Jurkat, Clone E6-1 (cell line): ENCODE results near the gene CELA3B.
"Not testable (repeated sequence)": the region's sequence is repeated elsewhere in the genome, so short reads cannot be mapped to it uniquely, and the experiment has no call there.

ENCODE experiments used
- DNase-seq: peaks from one replicate; pipeline ENCODE4 v3.0.0-alpha.2; 2011; ENCODE audit warnings: low read depth, low spot score
- H3K4me3 ChIP-seq: 2 replicates; pipeline ENCODE4 v1.5.1; 2011; ENCODE audit warnings: mild to moderate bottlenecking, low read length, control low read depth, moderate library complexity

The CELA3B gene

GRCh38 chr1:21970523-21970922, 6.3 kb upstream of the CELA3B start:
- not testable (repeated sequence) for H3K4me3 ChIP-seq, DNase-seq

DNA sequence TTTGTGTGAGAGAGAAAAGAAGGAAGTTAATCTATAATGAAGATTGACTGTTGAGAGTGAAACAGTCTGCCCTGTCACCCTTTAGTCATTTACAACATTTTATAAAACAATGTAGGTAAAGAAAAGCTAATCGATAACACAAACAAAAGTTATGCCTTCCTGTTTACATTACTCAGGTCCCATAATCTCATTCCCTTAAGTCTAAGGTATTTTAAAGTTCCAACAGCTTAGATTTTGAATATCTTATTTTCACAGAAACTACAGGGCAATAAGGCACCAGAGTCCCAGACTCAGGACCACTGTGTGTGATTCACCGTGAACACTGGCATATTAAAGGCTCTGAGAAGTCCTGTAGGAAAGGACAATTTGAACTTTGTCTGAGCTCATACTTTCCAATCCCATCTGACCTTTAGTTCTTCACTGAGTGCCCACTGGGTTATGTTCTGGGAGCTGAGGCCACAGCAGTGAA, 3.8 kb upstream of the CELA3B start:
- H3K4me3 ChIP-seq, DNase-seq: not testable (repeated sequence)

DNA sequence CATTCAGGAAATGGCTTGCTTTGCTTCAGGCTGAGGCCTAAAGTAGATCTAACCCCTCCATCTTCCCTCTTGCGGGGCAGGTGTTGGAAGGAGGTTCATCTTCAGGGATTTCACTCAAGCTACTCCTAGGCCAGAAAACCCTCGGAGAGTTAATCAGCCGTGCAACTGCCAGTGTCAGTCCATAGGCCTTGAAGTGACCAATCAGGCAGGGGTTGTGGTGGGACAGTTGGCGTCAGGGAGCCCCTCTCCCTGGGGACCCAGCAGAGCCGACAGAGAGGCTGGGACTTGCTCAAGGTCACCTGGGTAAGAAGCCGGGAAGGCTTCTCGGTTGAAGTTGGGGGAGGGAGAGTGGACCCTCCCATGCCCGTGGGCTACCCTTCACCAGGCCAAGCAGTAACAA, 2.9 kb upstream of the CELA3B start:
- DNase-seq, H3K4me3 ChIP-seq: not testable (repeated sequence)

DNA sequence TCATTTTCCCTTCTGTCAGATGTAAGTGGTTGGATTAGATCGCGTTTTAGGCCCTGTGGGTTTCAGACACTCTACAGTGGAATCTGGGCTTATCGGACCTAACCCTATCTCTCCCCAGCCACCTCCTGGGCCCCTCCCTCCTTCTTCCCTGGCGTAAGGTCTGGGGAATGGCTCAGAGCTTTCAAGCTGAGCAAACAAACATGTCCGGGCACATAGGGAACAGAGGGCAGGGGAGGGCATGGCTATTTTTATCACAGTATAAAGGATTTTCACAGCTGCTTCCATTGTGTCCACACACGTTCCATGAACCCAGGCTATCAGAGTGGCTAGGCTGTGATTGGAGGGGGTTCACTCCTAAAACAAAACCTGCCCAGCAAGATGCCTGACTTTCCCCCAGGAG, 2.1 kb upstream of the CELA3B start:
- H3K4me3 ChIP-seq, DNase-seq: not testable (repeated sequence)

DNA sequence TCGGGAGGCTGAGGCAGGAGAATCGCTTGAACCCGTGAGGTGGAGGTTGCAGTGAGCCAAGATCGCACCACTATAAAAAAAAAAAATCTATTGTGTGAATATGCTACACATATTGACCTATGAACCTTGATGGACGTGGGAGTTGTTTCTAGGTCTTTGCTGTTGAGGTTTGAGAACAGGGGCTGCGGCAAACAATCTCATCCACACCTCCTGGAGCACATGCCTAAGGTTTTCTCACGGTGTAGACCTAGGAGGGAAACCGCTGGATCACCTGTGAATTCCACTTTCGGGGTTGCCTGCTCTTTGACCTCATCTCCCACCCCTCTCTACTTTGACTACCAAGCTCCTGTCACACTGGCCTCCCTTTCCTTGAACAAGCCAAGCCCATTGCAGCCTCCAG, 1.5 kb upstream of the CELA3B start:
- not testable (repeated sequence) for H3K4me3 ChIP-seq, DNase-seq

DNA sequence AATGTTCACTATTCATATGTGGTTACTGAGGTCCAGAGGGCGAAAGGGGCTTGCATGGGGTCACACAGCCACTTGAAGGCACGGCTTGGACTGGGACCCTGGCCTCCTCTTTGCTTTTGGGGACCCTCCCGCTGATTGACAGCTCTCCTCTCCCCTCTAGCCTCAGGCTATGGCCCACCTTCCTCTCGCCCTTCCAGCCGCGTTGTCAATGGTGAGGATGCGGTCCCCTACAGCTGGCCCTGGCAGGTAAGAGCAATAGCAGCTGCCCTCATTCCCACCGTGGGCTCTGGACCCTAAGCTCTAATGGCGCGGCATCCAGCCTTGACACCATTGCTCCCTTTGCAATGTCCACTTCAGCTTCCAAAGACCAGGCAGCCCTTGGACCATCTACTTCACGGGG, 1.4 kb downstream of the CELA3B start:
- not testable (repeated sequence) for H3K4me3 ChIP-seq, DNase-seq

DNA sequence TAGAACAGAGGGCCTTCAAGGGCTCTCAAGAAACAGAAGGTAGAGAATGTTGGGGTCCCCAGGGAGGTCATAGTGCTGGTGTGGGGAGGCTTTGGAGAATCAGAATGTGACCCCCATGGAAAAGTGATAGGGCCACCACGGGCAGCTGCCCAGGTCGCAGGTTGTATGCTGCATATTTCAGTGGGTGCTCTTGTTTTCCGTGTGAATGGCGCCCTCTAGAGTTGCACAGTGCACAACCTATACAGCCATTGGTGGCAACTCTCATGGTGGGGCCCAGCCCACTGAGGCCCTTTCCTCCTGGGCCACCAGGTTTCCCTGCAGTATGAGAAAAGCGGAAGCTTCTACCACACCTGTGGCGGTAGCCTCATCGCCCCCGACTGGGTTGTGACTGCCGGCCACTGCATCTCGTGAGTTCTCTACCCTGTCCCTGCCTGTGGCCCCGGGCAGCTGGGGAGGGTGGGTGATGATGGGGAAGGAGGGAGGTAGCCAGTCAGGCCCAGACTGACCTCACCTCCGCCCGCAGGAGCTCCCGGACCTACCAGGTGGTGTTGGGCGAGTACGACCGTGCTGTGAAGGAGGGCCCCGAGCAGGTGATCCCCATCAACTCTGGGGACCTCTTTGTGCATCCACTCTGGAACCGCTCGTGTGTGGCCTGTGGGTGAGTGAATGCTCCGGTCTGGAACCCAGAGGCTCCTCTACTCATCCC, 3.8 kb downstream of the CELA3B start:
- H3K4me3 ChIP-seq, DNase-seq: not testable (repeated sequence)

GRCh38 chr1:21981253-21981652, 4.4 kb downstream of the CELA3B start:
- not testable (repeated sequence) for H3K4me3 ChIP-seq, DNase-seq

DNA sequence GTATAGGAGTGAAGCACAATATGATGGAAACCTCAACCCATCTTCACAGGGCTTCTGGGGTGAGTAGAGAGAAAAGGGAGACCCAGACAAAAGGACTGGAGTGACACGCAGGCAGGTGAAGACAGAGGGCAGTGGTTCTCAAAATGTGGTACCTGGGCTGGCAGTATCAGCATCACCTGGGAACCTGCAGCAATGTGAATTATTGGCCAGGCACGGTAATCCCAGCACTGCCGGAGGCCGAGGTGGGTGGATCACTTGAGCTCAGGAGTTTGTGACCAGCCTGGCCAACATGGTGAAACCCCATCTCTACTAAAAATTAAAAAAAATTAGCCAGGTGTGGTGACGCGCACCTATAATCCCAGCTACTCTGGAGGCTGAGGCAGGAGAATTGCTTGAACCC, 5.3 kb downstream of the CELA3B start:
- H3K4me3 ChIP-seq, DNase-seq: not testable (repeated sequence)

GRCh38 chr1:21983539-21983938, 6.7 kb downstream of the CELA3B start:
- not testable (repeated sequence) for DNase-seq, H3K4me3 ChIP-seq

DNA sequence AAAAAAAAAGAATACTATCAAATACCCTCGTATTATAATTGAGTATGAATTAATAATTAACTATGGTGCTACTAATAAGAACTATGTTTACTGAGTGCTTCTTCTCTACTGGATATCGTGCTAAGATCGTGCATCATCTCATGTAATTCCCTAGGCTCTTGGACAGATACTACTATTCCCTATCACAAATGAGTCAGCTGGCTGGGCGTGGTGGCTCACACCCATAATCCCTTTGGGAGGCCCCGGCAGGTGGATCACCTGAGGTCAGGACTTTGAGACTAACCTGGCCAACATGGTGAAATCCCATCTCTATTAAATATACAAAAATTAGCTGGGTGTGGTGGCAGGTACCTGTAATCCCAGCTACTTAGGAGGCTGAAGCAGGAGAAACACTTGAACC, 9.1 kb downstream of the CELA3B start:
- H3K4me3 ChIP-seq, DNase-seq: not testable (repeated sequence)

DNA sequence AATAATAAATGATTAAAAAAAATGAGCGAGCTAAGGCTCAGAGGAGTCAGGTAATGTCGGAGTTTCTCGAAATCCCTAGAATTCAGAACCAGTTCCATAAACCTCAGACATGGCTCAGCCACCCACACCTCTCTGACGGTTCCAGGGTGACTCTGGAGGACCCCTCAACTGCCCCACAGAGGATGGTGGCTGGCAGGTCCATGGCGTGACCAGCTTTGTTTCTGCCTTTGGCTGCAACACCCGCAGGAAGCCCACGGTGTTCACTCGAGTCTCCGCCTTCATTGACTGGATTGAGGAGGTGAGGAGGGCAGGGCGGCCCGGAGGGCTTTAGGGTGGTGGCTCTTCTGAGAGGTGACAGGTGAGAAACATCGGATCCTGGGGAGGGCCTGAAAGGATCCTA, 9.6 kb downstream of the CELA3B start:
- DNase-seq, H3K4me3 ChIP-seq: not testable (repeated sequence)

DNA sequence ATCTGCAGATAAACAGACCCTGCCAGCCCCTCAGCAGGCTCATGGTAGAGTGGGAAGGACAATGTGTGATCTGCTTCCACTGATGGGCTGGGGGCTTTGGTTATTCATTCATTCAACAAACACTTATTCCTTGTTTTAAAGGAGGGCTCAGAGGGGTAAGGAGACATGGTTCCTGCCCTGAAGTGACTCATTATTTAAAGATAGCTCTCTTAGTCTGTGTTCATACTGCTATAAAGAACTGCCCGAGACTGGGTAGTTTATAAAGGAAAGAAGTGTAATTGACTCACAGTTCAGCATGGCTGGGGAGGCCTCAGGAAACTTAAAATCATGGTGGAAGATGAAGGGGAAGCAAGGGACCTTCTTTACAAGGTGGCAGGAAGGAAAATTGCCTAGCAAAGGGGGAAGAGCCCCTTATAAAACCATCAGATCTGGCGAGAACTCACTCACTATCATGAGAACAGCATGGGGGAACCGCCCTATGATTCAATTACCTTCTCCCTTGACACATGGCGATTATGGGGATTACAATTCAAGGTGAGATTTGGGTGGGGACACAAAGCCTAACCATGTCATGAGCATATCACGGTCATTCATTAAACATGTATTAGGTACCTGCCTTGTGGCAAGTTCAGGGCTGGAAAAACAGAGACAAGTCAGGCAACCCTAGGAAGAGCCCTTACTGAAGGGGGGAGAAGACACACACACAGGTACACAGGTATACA, 13.0 kb downstream of the CELA3B start:
- H3K4me3 ChIP-seq, DNase-seq: not testable (repeated sequence)

DNA sequence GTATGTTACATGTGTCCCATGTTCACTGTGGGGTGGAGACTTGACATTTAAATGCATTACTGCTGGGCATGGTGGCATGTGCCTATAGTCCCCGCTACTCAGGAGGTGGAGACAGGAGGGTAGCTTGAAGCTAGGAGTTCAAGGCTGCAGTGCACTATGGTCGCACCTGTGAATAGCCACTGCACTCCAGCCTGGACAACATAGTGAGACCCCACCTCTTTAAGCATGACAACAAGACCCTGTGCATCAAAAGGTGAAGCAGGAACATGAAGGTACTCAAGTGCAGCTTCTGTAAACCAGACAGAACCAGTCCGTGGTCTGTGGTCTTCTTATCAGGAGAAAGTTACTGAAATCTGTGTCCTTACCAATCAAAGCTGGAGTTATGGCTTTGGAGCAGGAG, 15.4 kb downstream of the CELA3B start:
- not testable (repeated sequence) for DNase-seq, H3K4me3 ChIP-seq

GRCh38 chr1:21994716-21995115, 17.9 kb downstream of the CELA3B start:
- not testable (repeated sequence) for DNase-seq, H3K4me3 ChIP-seq

GRCh38 chr1:21996663-21996970, 19.8 kb downstream of the CELA3B start:
- H3K4me3 ChIP-seq, DNase-seq: not testable (repeated sequence)

DNA sequence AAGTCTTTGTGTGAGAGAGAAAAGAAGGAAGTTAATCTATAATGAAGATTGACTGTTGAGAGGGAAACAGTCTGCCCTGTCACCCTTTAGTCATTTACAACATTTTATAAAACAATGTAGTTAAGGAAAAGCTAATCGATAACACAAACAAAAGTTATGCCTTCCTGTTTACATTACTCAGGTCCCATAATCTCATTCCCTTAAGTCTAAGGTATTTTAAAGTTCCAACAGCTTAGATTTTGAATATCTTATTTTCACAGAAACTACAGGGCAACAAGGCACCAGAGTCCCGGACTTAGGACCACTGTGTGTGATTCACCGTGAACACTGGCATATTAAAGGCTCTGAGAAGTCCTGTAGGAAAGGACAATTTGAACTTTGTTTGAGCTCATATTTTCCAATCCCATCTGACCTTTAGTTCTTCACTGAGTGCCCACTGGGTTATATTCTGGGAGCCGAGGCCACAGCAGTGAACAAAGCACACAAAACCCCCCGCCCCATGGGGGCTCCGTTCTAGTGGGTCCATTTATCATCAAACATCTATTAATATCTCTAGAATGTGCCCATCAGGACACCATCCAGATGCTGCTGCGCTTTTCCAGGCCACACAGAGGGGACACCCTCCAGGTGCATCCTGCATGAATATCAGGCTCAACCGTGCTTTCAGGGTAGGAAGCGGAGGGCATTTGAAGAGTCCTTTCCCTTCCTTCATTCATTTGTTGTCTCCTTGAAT, 21.2 kb downstream of the CELA3B start:
- DNase-seq, H3K4me3 ChIP-seq: not testable (repeated sequence)

DNA sequence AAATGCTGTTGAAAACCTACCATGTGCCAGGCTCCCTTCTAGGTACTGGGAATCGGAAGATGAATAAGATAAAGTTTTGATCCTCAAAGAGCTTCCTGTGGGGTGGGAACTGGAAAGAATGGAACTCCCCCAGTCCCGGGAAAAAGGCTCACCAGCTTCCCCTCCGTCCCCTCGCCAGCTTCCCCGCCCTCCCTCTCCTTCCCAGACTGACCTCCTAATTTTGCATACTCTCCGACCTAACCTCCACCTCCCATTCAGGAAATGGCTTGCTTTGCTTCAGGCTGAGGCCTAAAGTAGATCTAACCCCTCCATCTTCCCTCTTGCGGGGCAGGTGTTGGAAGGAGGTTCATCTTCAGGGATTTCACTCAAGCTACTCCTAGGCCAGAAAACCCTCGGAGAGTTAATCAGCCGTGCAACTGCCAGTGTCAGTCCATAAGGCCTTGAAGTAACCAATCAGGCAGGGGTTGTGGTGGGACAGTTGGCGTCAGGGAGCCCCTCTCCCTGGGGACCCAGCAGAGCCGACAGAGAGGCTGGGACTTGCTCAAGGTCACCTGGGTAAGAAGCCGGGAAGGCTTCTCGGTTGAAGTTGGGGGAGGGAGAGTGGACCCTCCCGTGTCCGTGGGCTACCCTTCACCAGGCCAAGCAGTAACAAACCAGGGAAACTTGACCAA, 21.9 kb downstream of the CELA3B start:
- H3K4me3 ChIP-seq, DNase-seq: not testable (repeated sequence)

- not testable (repeated sequence) for H3K4me3 ChIP-seq, DNase-seq
Measured at GRCh38 chr1:21999645-22000044, 22.8 kb downstream of the CELA3B start.
